HG02884 (cell line): ENCODE results near the gene FAM9C.
"Not testable (repeated sequence)": the region's sequence is repeated elsewhere in the genome, so short reads cannot be mapped to it uniquely, and the experiment has no call there.

Experiments
- ATAC-seq: cut with Tn5 transposase; IDR thresholded peaks from one replicate; pipeline ENCODE4 v1.9.1; 2021; ENCODE audit warnings: mild to moderate bottlenecking, moderate library complexity; ENCODE audit not compliant: unreplicated experiment

FAM9C gene

DNA sequence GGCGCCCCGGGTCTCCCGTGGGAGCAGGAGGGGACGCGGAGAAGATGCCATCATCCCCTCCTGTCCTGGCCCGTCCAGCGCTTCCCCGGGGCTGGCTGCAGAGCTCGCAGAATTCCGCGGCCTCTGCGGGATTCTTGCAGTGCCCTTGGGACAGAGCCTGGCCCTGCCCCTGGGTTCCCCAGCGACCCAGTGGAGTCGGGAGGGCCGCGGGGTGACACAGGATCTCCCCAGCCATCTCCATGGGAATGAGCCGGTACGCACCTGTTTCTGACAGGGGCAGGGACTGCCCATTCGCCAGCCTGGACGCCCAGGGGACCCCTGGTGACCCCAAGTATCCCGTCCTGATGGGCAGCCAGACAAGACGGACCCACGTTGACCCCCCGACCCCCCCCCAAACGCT, 482 bp downstream of the FAM9C start:
- no peak for ATAC-seq

DNA sequence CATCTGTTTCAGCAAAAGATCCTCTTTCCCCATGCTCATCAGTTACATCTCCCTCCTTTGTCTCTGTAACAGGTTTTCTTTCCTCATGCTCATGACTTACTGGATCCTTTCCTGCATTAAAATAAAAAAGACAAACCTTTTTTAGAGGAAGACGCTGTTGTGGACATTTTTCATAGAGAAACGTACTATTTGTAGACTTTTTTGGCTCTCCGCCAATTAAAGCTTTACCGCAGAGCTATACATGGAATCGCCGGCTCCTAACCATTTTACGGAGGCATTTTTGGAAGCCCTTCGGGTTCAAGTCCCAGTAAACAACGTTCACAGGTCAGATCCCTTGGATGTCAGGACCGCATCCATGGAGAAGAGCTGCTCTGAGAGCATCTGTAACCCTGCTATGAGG, 1.3 kb downstream of the FAM9C start:
- no peak for ATAC-seq

DNA sequence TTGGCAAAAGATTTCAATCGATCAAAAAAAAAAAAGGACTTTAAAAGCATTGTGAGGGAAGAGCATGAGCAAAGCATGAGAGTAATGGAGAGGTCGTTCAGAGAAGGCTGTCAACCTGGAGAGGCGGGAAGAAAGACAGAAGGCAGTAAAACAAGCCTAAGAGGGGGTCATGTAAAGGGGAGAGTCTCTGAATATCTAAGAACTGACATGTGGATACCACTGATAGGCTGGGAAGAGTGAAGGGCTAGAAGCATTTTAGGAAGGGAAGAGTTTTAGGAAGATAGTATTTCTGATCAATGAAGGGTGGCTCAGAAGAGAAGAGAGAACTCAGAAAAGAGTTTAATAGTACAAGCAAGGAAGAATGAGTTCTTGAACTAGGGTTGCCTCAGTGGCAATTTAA, 7.5 kb downstream of the FAM9C start:
- ATAC-seq: no peak

DNA sequence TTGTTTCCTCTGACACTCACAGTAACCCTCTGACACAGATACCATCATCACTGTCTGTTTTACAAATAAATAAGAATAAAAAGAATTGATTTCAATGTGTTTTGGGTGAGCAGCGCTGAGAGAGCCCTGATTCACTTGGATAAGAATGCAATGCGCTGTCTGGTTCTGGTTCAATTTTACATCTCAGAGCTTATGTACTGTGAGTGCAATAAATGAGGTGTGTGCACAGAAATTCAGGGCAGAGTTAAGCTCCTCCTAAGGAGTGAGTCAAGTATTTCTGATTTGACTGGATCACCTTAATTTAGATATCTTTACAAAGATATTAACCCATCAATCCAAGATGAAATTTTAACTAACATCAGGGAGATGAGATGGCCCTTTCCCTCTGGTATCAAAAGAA, 11.2 kb downstream of the FAM9C start:
- ATAC-seq: no peak

DNA sequence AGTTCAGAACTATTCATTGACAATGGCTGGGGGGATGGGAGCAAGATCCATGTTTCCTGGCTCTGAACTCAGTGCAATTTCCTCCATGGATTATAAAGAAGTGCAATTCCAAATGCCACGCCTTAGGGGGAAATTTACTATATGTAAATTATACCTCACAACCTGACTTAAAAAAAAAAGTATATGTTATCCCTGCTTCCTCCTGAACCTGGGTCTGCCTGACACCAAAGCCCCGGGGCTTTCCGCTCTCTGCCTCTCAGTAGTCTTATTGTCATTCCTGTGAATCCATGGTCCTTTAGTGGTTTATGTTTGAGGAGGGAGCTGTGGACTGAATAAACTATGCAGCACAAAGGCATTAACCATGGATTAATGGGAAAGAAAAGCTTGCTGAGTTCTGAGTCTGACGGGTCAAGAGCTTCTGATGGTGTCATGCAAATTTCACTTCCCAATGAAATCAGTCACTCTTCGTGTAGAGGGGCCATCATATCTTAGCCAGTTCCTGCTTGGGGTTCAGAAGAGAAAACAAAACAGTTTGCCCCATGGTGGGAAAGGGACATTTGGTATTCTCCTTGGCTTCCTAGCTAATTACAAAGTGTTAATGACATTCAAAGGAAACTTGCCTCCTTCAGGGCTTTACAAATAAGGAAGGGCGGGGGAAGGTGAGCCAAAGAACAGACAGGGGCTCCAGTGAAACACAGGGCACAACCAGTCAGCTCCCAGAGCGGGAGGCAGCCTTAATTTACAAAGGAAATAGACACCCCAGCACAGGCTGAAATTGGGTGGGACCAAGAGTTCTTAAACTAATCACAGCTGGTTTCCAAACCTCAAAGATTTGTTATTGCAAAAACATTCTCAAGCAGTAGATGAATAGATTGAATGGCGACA, 14.3 kb downstream of the FAM9C start:
- ATAC-seq: no peak

DNA sequence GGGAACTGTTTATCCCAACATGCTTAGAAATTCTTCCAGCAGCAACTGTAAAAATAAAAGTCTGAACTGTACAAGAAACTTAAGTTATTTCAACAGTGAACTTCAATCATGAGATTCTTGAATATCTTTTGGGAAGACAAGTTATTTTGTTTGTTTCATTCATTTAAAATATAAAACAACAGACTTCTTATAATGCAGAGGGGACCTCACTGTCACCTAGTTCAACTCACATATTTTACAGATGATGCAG, 14.9 kb downstream of the FAM9C start:
- ATAC-seq: no peak

DNA sequence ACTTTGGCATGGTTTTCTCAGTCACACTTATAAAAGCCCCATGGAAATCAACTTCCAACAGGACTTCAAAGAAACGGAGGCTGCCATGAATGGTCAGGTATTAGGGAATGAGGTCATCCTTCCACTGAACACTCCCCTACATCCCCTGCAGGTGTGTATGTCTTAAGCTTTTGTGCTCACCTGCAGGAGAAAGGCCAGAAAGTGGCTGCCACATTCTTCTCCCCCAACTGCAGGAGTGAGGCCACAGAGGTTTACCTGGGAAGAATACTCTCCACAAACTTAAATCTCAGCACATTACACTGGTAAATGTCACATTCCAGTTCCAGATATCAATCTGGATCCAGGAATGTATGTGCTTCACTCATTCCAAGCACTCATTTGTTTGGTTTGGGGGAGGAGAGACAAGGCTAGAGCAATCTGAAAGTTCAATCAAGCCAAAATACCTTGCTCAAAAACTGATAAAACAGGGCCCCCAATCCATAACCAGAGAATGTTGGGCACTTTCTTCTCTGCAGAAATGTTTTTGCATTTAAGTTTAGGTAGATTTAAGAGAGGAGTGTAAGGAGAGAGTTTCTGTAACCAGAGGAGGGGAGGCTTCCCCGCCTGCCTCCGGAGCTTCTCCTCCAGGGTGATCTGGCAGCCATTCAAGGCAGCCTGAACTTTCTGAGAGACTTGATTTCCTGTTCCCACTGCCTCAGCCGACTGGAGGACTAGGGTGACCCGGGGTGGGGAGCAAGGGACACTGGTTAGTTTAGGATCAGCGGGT, 15.4 kb downstream of the FAM9C start:
- no peak for ATAC-seq

DNA sequence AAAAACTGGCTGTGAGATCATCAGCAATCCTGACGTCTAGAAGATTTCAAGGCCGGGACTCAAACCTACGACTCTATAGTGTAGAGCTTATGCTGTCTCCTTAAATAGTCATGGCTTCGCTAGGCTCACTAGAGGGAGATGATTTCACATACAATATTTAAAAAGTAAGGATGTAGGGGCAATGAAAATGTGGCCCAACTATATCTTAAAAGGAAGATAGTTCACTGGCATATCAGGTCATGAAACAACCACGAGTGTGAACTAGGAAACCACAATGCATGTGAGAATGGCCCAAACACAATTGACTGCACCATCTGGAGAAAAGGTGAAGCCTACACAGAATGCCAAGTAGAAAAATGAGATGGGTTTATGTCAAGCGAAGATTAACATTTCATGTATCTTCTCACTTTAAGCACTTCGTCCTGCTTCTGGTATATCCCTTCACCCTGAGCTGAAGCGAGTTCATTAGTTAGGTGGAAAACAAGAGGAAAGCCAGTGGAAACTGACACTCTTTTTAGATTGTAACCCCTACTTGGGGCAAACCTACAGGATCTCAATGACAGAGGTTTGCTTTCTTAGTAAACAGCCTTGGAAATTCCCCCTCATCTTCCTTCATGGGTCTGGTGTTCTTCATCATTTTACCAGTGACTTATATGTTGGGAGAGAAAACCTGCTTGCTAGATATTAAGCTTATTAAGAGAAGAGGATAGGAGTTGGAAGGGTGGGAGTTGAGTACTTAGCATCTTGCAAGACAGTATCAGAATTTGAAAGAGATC, 17.4 kb downstream of the FAM9C start:
- ATAC-seq: no peak

DNA sequence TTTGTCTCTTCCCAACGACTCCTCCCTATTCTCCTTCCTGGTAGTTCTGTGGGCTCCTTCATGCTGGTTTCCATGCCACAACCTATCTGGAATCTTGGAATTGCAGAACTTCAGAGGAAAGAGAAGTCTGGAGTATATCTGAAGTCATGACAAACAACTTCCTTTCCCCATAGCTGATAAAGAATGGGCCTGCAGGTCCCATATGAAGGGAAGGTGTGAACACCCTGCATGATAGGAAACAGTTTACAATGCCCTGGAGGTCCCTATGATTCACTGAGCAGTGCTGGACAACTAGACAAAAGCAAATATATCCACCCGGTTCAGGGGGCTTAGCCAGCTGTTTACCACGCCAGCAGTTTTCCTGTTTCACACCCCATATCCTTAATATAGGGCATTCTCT, 19.4 kb downstream of the FAM9C start:
- ATAC-seq: no peak

DNA sequence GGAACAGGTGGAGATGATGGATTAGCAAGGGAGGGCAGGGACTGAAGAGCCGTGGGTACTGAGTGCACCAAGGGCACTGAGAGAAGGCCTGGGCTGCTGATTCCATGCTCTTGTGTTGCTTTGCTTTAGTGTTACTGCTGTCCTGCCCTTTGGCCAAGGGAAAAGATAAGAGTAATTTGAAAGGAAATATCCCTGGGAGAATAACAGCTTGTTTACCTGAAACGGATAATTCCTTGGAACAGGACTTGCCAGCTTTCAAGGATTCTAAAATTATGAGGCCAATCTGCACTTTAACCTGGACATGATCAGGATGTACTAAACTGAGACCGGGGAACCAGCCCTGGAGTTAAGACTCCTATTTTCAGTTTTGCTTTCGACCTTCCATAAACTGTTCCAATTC, 20.4 kb downstream of the FAM9C start:
- ATAC-seq: no peak

DNA sequence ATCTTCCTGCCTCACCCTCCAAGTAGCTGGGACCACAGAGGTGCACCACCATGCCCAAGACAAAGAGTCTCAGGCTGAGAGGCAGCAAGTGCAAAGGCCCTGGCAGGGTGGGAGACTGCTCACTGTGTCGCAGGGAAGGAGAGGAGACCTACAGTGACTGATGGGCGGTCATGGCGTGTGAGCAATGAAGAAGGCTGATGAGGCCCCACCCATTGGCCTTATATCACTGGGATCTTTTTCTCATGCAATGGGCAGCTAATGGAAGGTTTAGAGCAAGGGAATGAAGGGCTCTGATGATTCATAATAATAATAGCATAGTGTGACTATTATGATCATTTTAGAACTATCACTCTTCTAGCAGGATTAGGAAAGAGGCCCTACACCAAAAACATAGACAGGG, 20.9 kb downstream of the FAM9C start:
- ATAC-seq: no peak

DNA sequence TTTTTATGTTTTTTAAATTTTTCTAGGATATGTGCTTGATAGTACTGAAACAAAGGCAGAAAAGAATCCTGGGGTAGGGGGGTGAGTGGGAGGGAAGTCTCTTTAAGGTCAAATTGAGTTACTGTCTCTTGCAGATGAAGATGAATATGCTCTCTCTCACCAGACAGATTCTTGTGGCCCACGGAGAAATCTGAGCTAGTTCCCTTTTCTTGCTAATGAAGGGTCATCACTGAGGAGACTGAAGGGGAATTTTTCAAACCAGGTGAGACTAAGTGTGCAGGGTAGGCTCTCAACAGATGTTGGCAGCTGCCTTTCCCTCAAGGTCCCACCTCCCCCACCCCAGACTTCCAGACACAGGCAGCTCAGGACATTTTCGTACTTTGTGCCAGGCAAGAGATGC, 21.5 kb downstream of the FAM9C start:
- peak; percentile 62 for ATAC-seq

DNA sequence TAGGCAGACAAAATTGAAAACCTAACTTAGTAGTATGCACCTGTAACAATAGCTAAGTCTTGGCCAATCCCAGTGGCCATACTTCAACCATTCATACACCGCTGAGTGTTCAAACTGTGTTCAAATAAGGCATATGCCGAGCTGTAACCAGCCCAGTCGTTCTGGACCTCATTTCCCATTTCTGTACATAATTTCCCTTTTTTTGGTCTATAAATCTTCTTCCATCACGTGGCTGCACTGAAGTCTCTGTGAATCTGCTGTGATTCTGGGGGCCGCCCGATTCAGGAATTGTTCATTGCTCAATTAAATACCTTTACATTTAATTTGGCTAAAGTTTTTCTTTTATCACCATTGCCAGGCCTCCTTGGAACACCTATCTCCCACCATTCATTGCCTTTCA, 27.7 kb downstream of the FAM9C start:
- ATAC-seq: not testable (repeated sequence)

DNA sequence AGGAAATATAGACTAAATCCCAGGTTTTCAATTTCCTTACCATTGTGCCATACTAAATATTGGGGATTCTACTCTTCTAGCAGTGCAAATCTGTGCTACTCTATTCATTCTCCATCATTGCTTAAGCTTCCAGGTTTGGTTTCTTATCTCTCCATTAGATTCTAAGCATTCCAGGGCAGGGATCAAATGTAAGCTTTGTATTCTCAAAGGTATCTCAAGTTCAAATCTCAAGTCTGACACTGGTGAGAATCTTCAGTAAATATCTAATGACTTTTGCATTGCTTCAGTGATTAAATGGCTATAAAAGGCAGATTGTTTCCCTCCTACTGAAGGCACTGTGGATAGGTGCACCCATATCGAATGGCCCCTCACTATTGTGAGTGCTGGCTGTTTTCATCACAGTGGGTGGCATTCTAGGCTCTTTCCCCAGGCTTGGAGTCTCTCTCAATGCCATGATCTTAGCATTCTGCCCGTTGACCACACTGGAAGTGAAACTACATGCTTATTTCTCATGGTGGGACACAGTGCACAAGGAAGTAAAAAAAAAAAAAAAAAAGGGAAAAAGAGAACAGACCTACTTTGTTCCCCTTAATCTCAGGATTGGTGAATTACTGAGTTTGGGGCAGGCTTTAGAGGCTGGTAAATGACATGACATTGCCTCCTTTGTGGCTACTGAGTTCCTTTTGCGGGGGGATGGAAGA, 28.7 kb downstream of the FAM9C start:
- ATAC-seq: no peak

DNA sequence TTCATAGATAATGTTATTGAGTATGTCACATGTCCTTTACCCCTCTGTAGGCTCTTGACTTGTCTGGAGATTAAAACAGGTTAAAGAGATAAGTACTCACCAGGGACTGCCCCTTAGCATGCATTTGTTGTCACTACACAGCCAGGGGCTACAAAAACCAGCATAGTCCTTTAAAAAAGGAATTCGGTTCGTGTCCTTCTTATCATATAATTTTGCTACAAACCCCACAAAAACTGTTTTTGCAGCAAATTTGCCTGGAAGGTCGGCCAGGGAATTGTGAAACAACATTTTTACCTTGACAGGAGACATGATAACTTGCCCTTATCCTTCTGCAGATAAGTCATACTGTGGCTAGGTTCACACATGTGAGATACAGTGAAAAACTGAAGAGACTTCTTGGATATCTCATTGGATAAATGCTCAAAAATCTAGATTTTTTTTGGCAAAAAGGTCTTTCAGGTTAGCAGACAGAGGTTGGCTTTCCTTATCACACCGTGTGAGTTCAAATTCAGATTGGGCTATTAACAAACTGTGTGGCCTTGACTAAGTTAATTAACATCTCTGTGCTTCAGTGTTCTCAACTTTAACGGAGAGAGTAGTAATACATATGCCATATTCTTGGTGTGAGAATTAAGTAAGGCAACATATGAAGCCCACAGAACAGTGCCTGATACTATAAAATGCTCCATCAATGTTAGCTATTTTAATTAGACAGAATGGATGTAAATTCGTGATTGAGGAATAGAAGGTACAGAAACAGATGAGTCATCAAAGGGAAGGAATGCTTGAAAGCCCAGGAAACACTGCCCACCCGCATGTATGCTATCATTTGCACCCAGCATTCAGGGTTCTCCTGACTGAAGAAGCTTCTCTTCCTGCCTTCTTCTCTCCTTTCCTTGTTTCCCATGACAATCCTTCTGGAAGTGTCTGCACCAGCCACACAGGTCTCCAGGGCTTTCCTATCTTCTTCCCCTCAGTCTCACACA, 30.0 kb downstream of the FAM9C start:
- peak; percentile 25 for ATAC-seq

DNA sequence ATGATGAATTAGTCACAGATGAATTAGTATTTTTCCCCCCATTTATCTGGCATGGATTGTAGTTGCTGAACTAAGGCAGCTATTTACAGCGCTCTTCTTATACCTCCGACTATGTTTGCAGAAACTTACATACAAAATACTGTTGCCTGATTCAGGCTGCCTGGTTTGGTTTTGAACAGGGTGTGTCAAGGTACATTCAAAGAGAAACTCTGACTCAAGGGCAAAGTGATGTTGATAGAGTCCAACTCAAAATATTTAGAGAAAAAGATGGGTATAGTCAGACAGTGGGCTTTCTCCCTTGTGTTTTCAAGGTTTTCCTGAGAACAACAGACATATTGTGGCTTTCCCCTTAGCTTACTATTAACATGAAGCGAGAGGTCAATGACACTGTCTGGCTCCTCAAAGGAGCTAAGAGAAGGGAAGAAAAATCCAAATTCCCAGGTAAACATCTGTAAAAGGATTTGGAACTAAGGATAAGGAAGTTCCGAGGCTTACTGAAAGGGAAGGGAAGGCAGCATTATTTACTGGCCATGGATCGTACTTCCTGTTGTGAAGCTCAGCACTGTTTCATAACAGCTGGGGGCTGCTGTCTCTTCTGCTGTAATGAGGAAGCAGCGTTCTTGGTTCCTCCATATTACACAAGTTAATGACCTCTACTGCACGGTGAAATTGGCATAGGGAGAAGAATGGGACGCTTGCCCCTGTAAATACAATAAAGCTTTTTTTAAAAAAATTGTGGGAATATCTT, 30.9 kb downstream of the FAM9C start:
- ATAC-seq: peak; percentile 75

DNA sequence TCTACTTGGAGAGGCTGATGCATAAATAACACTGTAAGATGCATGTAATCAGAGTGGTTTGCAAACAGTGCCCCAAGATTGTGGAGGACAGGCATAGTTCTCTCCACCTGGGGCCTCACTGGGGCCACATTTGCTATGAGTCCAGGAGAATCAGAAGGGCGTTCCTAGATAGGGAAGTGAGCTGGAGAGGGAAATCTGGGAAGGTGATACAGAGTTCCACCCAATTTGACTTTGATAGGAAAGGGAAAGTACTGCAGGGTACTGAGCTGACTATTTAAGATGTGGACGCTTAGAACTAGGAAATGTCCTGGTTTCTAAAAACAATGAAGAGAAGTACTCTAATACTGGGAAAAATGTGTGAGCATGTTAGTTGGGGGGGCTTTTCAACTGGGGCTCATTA, 33.9 kb downstream of the FAM9C start:
- no peak for ATAC-seq

DNA sequence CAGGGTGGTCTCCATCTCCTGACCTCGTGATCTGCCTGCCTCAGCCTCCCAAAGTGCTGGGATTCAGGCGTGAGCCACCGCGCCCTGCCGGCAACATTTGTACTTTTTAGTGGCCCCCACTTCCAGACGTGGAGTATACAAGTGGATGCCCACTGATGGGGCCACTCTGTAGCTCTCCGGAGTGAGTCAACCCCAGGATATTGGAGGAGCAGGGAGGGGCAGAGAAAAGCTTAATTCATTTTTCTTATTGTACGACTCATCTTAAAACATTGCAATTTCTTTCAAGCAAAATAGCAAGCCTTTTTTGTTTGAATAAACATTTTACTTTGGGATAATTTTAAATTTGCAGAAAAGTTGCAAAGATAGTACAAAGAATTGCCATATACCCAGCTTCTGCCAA, 34.6 kb downstream of the FAM9C start:
- no peak for ATAC-seq

DNA sequence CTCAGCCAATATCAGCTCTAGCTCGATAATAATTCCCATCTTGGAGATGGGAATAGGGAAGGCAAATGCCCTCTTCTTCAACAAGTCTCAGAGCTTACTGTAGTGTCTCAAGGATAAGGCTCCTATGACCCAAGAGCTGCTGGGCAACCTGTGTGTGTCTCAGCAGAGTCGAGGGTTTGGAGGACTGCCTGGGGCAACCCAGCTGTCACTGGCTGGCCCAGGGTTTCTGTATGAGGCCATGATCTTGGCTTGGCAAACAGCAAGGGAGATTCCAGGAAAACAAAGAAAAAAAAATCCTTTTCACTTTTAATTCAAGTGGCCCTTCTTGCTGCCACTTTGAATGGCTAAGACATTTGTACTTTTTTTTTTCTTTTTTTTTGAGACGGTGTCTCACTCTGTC, 35.1 kb downstream of the FAM9C start:
- ATAC-seq: no peak
